Activated naive CD8-positive, alpha-beta T cell treated with anti-CD3 and anti-CD28 coated beads for 36 hours (primary cell): ENCODE data around the gene CACNG4. TPM values are rescaled to one million over a fixed set of nuclear protein-coding genes. Genes with fewer than 3 reads are reported as not detected.

Experiments used
- DNase-seq: peaks from one replicate; pipeline ENCODE4 v3.0.0; 2021
- H3K27ac Mint-ChIP-seq: one replicate; pipeline ENCODE4 v1.8.0; 2022; ENCODE audit warnings: mild to moderate bottlenecking, moderate library complexity, mixed read lengths
- H3K27me3 Mint-ChIP-seq: one replicate; pipeline ENCODE4 v1.8.0; 2022; ENCODE audit warnings: mild to moderate bottlenecking, mixed read lengths
- H3K36me3 Mint-ChIP-seq: one replicate; pipeline ENCODE4 v1.8.0; 2021; ENCODE audit warnings: mild to moderate bottlenecking, mixed read lengths
- H3K4me1 Mint-ChIP-seq: one replicate; pipeline ENCODE4 v1.8.0; 2021; ENCODE audit warnings: mixed read lengths
- H3K4me3 Mint-ChIP-seq: one replicate; pipeline ENCODE4 v1.8.0; 2022; ENCODE audit warnings: mild to moderate bottlenecking, moderate library complexity, mixed read lengths
- H3K9me3 Mint-ChIP-seq: one replicate; pipeline ENCODE4 v1.8.0; 2022; ENCODE audit warnings: mixed read lengths
- total RNA-seq, 2 experiments: library from RNA; stranded (reverse); gene quantifications; one replicate each; pipeline ENCODE4 v1.2.3, GENCODE V29; 2021

CACNG4 gene
- total RNA-seq, 2 experiments from 2014 or later = not detected

- Mint-ChIP-seq H3K9me3 (no peaks in the 10 kb centered on the region), H3K4me3 (no peak overlapping the region), H3K4me1 (no peaks in the 10 kb centered on the region), H3K36me3 (no peaks in the 10 kb centered on the region), H3K27ac (no peak overlapping the region), H3K27me3 (peaks cover 4% of the 10 kb centered on the region)
- no peak for DNase-seq
Observed at GRCh38 chr17:67041941-67042899, 77.7 kb downstream of the CACNG4 start.

GRCh38 chr17:67043283-67043682 lies 78.8 kb downstream of the CACNG4 start:
- Mint-ChIP-seq H3K27me3 (peaks cover 3% of the 10 kb centered on the region), H3K4me1 (no peaks in the 10 kb centered on the region), H3K36me3 (peaks cover 9% of the 10 kb centered on the region), H3K27ac (no peak overlapping the region), H3K9me3 (peaks cover 8% of the 10 kb centered on the region), H3K4me3 (no peak overlapping the region)
- DNase-seq = no peak

DNA sequence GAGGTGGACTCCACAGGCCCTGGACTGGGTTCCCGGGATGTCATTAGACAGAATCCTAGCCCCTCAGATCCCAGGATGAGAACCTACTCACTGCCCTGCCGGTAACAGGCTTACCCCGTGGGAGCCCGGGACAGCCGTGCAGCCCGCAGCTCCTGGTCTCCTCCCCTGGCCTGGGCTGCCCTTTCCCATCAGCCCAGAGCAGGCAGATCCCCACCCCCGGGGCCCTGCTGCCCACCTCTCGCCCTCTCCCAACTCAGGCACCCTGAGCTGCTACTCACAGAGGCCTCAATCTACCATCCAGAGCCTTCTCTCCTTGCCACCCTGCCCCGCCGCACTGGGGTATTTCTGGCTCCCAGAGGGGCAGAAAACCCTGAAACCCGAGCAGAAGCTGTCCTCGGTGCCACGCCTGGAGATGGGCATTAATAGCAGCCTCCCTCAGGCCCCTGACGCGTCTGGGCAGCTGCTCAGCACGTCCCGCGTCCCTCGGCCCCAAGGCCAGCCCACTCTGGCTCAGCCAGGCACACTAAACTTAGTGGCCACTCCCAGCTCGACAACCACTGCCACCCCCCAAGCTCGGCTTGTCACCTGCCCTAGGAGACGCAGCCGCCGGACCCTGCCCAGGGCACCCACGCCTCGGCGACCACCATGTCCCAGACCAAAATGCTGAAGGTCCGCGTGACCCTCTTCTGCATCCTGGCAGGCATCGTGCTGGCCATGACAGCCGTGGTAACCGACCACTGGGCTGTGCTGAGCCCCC lies 79.7 kb downstream of the CACNG4 start, which contains the start of gene CACNG1:
Gene CACNG1, plus strand, starts transcription at position 539 of the 757 bp plus-strand sequence. Its CDS starts 107 bp downstream, at position 646.
- H3K27me3 Mint-ChIP-seq = no peaks in the 10 kb centered on the region
- peaks cover 11% of the 10 kb centered on the region for H3K36me3 Mint-ChIP-seq
- no peaks in the 10 kb centered on the region for H3K4me1 Mint-ChIP-seq
- H3K27ac Mint-ChIP-seq = no peak within 1 kb of the TSS
- DNase-seq = no peak
- H3K4me3 Mint-ChIP-seq = no peak within 1 kb of the TSS
- H3K9me3 Mint-ChIP-seq = peaks cover 17% of the 10 kb centered on the region

DNA sequence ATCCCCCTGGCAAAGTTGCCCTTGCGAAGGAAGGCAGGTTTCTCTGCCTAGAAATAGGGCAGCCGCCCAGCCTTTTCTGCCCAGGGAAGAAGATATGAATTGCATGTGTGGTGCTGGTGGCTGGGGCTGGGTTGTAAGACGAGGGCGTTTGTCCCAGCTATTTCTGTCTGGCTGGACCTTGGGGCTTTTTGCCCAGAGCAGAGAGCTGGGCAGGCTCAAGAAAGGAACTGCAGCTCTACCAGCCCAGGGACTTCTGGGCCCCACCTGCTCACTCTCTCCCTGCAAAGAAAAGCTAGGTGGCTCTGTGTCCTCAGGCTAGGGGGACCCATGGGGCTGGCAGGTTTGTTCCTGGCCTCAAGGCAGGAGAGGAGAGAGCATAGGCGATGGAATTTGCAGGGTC lies 80.4 kb downstream of the CACNG4 start:
- no peaks in the 10 kb centered on the region for H3K4me1 Mint-ChIP-seq
- no peaks in the 10 kb centered on the region for H3K27me3 Mint-ChIP-seq

GRCh38 chr17:67046398-67046797 lies 81.9 kb downstream of the CACNG4 start:
- no peak overlapping the region for H3K4me3 Mint-ChIP-seq
- no peak overlapping the region for H3K27ac Mint-ChIP-seq
- no peak for DNase-seq
- H3K36me3 Mint-ChIP-seq = peaks cover 11% of the 10 kb centered on the region
- no peaks in the 10 kb centered on the region for H3K27me3 Mint-ChIP-seq
- no peaks in the 10 kb centered on the region for H3K4me1 Mint-ChIP-seq
- peaks cover 21% of the 10 kb centered on the region for H3K9me3 Mint-ChIP-seq

More for the DNA sequence above, 80.4 kb downstream of the CACNG4 start:
- no peak overlapping the region for H3K27ac Mint-ChIP-seq
- peaks cover 11% of the 10 kb centered on the region for H3K36me3 Mint-ChIP-seq
- DNase-seq = no peak
- peaks cover 21% of the 10 kb centered on the region for H3K9me3 Mint-ChIP-seq
- no peak overlapping the region for H3K4me3 Mint-ChIP-seq

GRCh38 chr17:67047382-67047781 lies 82.9 kb downstream of the CACNG4 start:
- Mint-ChIP-seq H3K36me3 (peaks cover 11% of the 10 kb centered on the region), H3K9me3 (peaks cover 21% of the 10 kb centered on the region), H3K27ac (no peak overlapping the region), H3K4me1 (no peaks in the 10 kb centered on the region), H3K4me3 (no peak overlapping the region), H3K27me3 (no peaks in the 10 kb centered on the region)
- DNase-seq = no peak

DNA sequence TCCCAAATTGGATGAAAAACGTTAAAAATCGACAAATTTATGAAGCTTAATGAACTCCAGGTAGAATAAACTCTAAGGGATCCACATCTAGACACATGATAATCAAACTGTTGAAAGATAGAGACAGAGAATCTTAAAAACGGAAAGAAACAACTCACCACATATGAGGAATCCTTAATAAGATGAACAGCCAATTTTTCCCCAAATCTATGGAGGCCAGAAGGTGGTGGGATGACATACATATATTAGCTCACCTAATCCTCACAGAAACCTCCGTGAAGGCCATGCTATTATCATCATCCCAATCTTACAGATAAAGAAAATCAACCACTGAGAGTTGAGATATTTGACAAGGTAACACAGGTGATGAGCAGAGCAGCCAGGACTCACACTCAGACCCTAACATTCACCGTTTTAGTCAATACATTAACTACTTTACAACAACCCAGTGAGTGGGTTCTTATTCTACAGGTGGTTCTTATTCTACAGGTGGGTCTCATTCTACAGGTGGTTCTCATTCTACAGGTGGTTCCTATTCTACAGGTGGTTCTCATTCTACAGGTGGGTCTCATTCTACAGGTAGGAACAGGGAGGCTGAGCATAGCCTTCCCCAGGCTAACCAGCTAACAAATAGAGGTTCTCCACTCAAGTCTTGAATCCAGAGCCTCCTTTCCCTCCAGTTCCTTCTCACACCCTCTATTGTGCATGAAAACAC lies 84.7 kb downstream of the CACNG4 start:
- no peak for DNase-seq
- H3K9me3 Mint-ChIP-seq = peaks cover 21% of the 10 kb centered on the region
- no peak overlapping the region for H3K27ac Mint-ChIP-seq
- H3K27me3 Mint-ChIP-seq = no peaks in the 10 kb centered on the region
- H3K36me3 Mint-ChIP-seq = peaks cover 11% of the 10 kb centered on the region
- H3K4me1 Mint-ChIP-seq = no peaks in the 10 kb centered on the region
- H3K4me3 Mint-ChIP-seq = no peak overlapping the region

DNA sequence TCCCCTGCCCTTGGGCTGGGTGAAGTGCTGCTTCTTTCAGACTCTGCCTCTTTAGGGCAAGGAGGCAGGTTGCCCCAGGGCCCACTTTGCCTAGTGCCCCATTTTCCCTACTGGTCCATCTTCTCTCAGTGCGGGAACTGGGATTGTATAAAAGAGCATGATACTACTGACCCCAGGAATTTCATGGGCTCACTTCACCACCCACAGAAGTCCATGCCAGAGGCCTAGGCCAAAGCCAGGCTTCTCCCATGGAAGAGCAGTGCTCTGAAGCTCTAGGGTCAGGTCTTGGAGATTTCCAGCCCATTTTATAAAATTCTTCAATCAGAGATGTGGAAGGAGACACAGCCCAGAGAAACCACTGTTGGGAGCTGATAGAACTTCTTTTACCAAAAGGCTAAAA lies 85.6 kb downstream of the CACNG4 start:
- no peak overlapping the region for H3K27ac Mint-ChIP-seq

DNA sequence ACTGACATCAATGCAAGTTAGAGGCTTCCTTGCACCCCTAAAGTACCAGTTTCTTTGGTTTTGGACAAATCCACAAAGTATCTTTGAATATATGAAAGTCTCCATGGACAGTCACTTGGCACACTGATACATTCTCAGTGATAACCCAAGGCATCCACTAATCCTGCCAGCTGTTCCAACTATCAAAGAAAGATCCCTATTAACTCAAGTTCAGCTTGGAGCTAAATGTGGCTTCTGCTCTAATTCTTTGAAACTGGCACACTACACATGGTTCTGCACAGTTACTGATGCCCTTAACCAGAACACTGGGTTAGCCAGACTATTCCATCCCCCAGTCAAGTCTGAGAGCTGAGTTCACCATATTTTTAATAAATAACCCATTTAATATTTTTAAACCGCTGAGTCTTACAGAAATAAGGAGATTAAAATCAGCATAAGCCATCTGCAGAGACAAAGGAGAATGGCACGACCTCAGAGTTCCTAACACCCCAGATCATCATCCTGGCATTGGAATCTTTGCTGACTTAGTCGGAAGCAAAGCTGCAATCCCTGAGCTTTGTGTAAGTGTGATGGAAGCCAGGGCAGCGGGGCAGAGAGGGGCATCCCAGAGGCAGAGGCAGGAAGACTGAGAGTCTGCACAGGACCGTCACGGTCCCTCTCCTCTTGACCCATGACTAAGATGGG lies 86.1 kb downstream of the CACNG4 start:
- H3K9me3 Mint-ChIP-seq = peaks cover 21% of the 10 kb centered on the region
- H3K27ac Mint-ChIP-seq = no peak overlapping the region
- no peak for DNase-seq
- peaks cover 11% of the 10 kb centered on the region for H3K36me3 Mint-ChIP-seq
- H3K4me3 Mint-ChIP-seq = no peak overlapping the region
- no peaks in the 10 kb centered on the region for H3K4me1 Mint-ChIP-seq
- no peaks in the 10 kb centered on the region for H3K27me3 Mint-ChIP-seq

More for the DNA sequence above, 85.6 kb downstream of the CACNG4 start:
- H3K27me3 Mint-ChIP-seq = no peaks in the 10 kb centered on the region
- peaks cover 21% of the 10 kb centered on the region for H3K9me3 Mint-ChIP-seq
- peaks cover 11% of the 10 kb centered on the region for H3K36me3 Mint-ChIP-seq
- DNase-seq = no peak
- no peaks in the 10 kb centered on the region for H3K4me1 Mint-ChIP-seq
- no peak overlapping the region for H3K4me3 Mint-ChIP-seq

- H3K36me3 Mint-ChIP-seq = peaks cover 11% of the 10 kb centered on the region
- H3K9me3 Mint-ChIP-seq = peaks cover 21% of the 10 kb centered on the region
- H3K4me1 Mint-ChIP-seq = no peaks in the 10 kb centered on the region
- no peak overlapping the region for H3K4me3 Mint-ChIP-seq
- no peak for DNase-seq
- H3K27me3 Mint-ChIP-seq = no peaks in the 10 kb centered on the region
- no peak overlapping the region for H3K27ac Mint-ChIP-seq
Observed at GRCh38 chr17:67051155-67051538, 86.6 kb downstream of the CACNG4 start.

- Mint-ChIP-seq H3K9me3 (peaks cover 21% of the 10 kb centered on the region), H3K27ac (no peak overlapping the region), H3K36me3 (peaks cover 11% of the 10 kb centered on the region), H3K27me3 (no peaks in the 10 kb centered on the region), H3K4me1 (no peaks in the 10 kb centered on the region), H3K4me3 (no peak overlapping the region)
- no peak for DNase-seq
Observed at GRCh38 chr17:67051837-67052236, 87.3 kb downstream of the CACNG4 start.

GRCh38 chr17:67052720-67053437 lies 88.4 kb downstream of the CACNG4 start:
- DNase-seq = no peak
- peaks cover 15% of the 10 kb centered on the region for H3K9me3 Mint-ChIP-seq
- peaks cover 4% of the 10 kb centered on the region for H3K36me3 Mint-ChIP-seq
- no peaks in the 10 kb centered on the region for H3K27me3 Mint-ChIP-seq
- H3K27ac Mint-ChIP-seq = no peak overlapping the region
- no peaks in the 10 kb centered on the region for H3K4me1 Mint-ChIP-seq
- H3K4me3 Mint-ChIP-seq = no peak overlapping the region

- Mint-ChIP-seq H3K36me3 (peaks cover 2% of the 10 kb centered on the region), H3K9me3 (peaks cover 10% of the 10 kb centered on the region), H3K27ac (no peak overlapping the region), H3K4me1 (no peaks in the 10 kb centered on the region), H3K4me3 (no peak overlapping the region), H3K27me3 (no peaks in the 10 kb centered on the region)
- DNase-seq = no peak
Observed at GRCh38 chr17:67053438-67054000, 89.0 kb downstream of the CACNG4 start.
